Osteoblast (primary cell): ENCODE data around the gene PATE2. TPM values are rescaled to one million over a fixed set of nuclear protein-coding genes. Genes with fewer than 3 reads are reported as not detected.

Experiments used
- DNase-seq: peaks from one replicate; pipeline ENCODE4 v3.0.0; 2011; ENCODE audit warnings: low spot score, mixed read lengths; ENCODE audit not compliant: insufficient read length; ENCODE audit errors: missing footprints
- H2AFZ ChIP-seq: 2 replicates; pipeline ENCODE4 v1.6.0; 2011; ENCODE audit warnings: mild to moderate bottlenecking, low read length
- H3K27ac ChIP-seq: 2 replicates; pipeline ENCODE4 v1.5.1; 2011; ENCODE audit warnings: mild to moderate bottlenecking, low read depth, low read length, moderate library complexity
- H3K27me3 ChIP-seq: 2 replicates; pipeline ENCODE4 v1.6.0; 2012; ENCODE audit warnings: mild to moderate bottlenecking, control low read depth, inconsistent platforms, low read length, moderate library complexity; ENCODE audit not compliant: insufficient read depth
- H3K36me3 ChIP-seq: 2 replicates; pipeline ENCODE4 v1.5.1; 2011; ENCODE audit warnings: mild to moderate bottlenecking, low read length, control low read depth, moderate library complexity; ENCODE audit not compliant: insufficient read depth
- H3K4me1 ChIP-seq: 2 replicates; pipeline ENCODE4 v1.5.1; 2011; ENCODE audit warnings: mild to moderate bottlenecking, low read length, control low read depth, moderate library complexity; ENCODE audit not compliant: insufficient read depth
- H3K4me2 ChIP-seq: 2 replicates; pipeline ENCODE4 v1.6.0; 2011; ENCODE audit warnings: mild to moderate bottlenecking, low read length; ENCODE audit not compliant: insufficient read depth
- H3K4me3 ChIP-seq: fragments of 200-600 bp; sonication (generic); 3 replicates; pipeline ENCODE4 v1.5.1; 2012; ENCODE audit warnings: mild to moderate bottlenecking, low read length, inconsistent platforms; ENCODE audit not compliant: insufficient read depth
- H3K79me2 ChIP-seq: 2 replicates; pipeline ENCODE4 v1.6.0; 2012; ENCODE audit warnings: mild to moderate bottlenecking, low read length, control low read depth, inconsistent platforms; ENCODE audit not compliant: insufficient read depth
- H3K9me3 ChIP-seq: 2 replicates; pipeline ENCODE4 v1.5.1; 2011; ENCODE audit warnings: low read depth, low read length, control low read depth
- H4K20me1 ChIP-seq: 2 replicates; pipeline ENCODE4 v1.6.0; 2012; ENCODE audit warnings: mild to moderate bottlenecking, low read length, control low read depth; ENCODE audit not compliant: insufficient read depth
- CTCF ChIP-seq: IDR thresholded peaks from 2 replicates; pipeline ENCODE4 v1.5.1; 2011; ENCODE audit warnings: mild to moderate bottlenecking, low read depth, low read length, moderate library complexity; ENCODE audit errors: extremely low read depth
- total RNA-seq: library from RNA; depleted of rRNA; stranded (reverse); fragments of >200 nt; gene quantifications from 2 replicates; pipeline ENCODE4 v1.2.3, GENCODE V29; 2012

PATE2 gene
- total RNA-seq, 1 donor, result 0.36 TPM

- Histone ChIP-seq H4K20me1 (no peaks in the 10 kb centered on the region), H3K4me1 (peaks cover 7% of the 10 kb centered on the region), H2AFZ (no peak overlapping the region), H3K9me3 (no peaks in the 10 kb centered on the region), H3K27ac (no peak overlapping the region), H3K4me3 (no peak overlapping the region), H3K79me2 (no peaks in the 10 kb centered on the region), H3K4me2 (no peak overlapping the region), H3K36me3 (no peaks in the 10 kb centered on the region), H3K27me3 (no peaks in the 10 kb centered on the region)
- TF ChIP-seq CTCF, result no peak
- no peak for DNase-seq
These were observed 10.1 kb downstream of the PATE2 start for GRCh38 chr11:125768336-125769046.

DNA sequence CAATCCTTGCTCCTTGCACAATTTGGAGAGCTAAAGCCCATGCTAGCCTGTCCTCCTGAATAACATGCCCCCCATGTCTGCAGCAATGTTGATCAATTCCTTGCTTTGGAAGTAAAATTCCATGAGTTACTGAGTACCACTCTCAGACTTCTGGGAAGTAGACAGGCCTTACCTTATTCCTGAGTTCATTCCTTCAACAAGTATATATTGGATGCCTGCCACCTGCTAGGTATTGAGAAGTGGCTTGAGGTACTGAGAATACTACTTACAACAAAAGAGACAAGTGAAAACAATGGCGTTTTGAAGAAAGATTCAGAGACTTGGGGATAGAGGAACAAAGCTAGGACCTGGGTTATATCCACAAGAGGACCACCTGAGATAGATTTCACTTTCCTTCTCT, 12.4 kb downstream of the PATE2 start:
- Histone ChIP-seq H4K20me1 (no peaks in the 10 kb centered on the region), H3K4me1 (no peaks in the 10 kb centered on the region), H3K27me3 (no peaks in the 10 kb centered on the region), H3K27ac (no peak overlapping the region), H3K4me2 (no peak overlapping the region), H3K4me3 (no peak overlapping the region), H2AFZ (no peak overlapping the region), H3K36me3 (no peaks in the 10 kb centered on the region), H3K9me3 (no peaks in the 10 kb centered on the region), H3K79me2 (no peaks in the 10 kb centered on the region)
- TF ChIP-seq CTCF, result no peak
- no peak for DNase-seq

DNA sequence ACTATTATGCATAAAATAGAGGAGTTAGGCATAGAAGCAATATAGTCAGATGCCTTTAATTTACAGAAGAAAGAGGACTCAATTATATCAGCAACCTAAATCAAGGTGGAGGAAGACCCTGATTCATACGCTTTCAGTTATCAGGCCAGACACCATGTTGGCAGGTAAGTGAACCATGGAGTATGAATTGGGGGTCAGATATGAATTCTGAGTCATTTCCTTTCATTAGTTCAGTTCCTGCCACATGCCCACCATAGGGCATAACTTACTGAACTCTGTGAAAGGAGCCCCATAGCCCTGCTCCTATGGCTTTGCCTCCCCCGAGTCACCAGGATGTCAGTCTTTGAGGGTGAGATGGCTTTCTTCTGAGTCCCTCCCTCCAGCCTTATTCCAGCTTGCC, 15.1 kb downstream of the PATE2 start:
- no peaks in the 10 kb centered on the region for H4K20me1 ChIP-seq
- no peak overlapping the region for H3K4me3 ChIP-seq
- H3K4me2 ChIP-seq, result no peak overlapping the region
- H3K79me2 ChIP-seq, result no peaks in the 10 kb centered on the region
- H2AFZ ChIP-seq, result no peak overlapping the region
- DNase-seq, result no peak
- no peak overlapping the region for H3K27ac ChIP-seq
- H3K9me3 ChIP-seq, result no peaks in the 10 kb centered on the region
- no peaks in the 10 kb centered on the region for H3K27me3 ChIP-seq
- no peaks in the 10 kb centered on the region for H3K4me1 ChIP-seq
- no peaks in the 10 kb centered on the region for H3K36me3 ChIP-seq
- TF ChIP-seq CTCF, result no peak

- H3K9me3 ChIP-seq, result no peaks in the 10 kb centered on the region
- no peaks in the 10 kb centered on the region for H3K27me3 ChIP-seq
- no peak overlapping the region for H3K4me3 ChIP-seq
- TF ChIP-seq CTCF, result no peak
- no peaks in the 10 kb centered on the region for H4K20me1 ChIP-seq
- no peaks in the 10 kb centered on the region for H3K36me3 ChIP-seq
- DNase-seq, result no peak
- no peak overlapping the region for H3K4me2 ChIP-seq
- no peaks in the 10 kb centered on the region for H3K79me2 ChIP-seq
- no peaks in the 10 kb centered on the region for H3K4me1 ChIP-seq
- H3K27ac ChIP-seq, result no peak overlapping the region
- H2AFZ ChIP-seq, result no peak overlapping the region
These were observed 16.2 kb downstream of the PATE2 start for GRCh38 chr11:125762445-125762844.
